Fibroblast of skin of left biceps (primary cell): ENCODE data around the gene INO80C.

ENCODE experiments used
- DNase-seq, 2 experiments: peaks; one replicate each; pipeline ENCODE4 v3.0.0-alpha.2; 2013; ENCODE audit warnings: low read depth in 2 of 2

The INO80C gene

GRCh38 chr18:35430721-35431373 is 66.9 kb downstream of the INO80C start:
- DNase-seq: no peak

GRCh38 chr18:35426786-35427185 is 71.0 kb downstream of the INO80C start:
- DNase-seq: no peak

GRCh38 chr18:35424356-35424755 is 73.4 kb downstream of the INO80C start:
- DNase-seq: no peak

GRCh38 chr18:35422237-35422636 is 75.5 kb downstream of the INO80C start:
- no peak for DNase-seq

- DNase-seq: no peak
Observed at GRCh38 chr18:35418610-35419009, 79.2 kb downstream of the INO80C start.
